NCI-H446 treated with DMSO at 0.1 percent for 48 hours (cell line): ENCODE measurements around the gene ATP8A1.
A peak's percentile ranks its signal among the peaks of the same experiment; 100 is the strongest.
"Not testable (repeated sequence)": the region's sequence is repeated elsewhere in the genome, so short reads cannot be mapped to it uniquely, and the experiment has no call there.

Experiments used
- DNase-seq: peaks from one replicate; lab custom pipeline; 2025; lab: John Stamatoyannopoulos, UW

ATP8A1 gene

DNA sequence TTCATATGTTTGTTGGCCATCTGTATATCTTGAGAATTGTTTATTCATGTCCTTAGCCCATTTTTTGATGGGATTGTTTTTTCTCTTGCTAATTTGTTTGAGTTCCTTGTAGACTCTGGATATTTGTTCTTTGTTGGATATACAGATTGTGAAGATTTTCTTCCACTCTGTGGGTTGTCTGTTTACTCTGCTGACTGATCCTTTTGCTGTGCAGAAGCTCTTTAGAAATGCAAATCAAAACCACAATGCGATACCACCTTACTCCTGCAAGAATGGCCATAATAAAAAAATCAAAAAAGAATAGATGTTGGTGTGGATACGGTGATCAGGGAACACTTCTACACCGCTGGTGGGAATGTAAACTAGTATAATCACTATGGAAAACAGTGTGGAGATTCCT is 189.1 kb downstream of the ATP8A1 start:
- DNase-seq = not testable (repeated sequence)

DNA sequence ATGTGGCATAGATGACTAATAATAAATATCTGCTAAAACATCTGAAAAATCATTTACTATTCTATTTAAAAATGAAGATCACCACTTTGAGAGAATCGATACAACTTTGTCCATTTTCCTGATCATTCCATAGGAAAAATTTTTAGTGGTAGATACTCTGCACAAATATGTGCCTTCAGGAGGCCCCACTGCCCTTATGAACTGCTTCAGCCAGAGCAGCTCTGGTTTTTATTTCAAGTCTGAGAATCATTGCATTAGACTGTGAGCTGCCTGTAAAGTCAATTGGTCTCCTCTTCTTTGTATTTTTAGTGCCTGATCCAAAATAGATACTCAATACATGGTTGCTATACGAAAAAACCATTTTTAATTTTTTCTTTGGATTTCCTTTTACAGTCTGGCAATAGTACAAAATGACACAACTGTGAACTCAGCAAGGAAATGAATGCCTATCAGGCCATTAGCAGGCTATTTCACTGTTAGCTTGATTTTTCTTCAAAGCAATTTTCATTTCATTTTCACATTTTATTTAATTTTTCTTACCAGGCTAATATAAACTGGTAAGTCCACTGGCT is 190.5 kb downstream of the ATP8A1 start:
- no peak for DNase-seq

DNA sequence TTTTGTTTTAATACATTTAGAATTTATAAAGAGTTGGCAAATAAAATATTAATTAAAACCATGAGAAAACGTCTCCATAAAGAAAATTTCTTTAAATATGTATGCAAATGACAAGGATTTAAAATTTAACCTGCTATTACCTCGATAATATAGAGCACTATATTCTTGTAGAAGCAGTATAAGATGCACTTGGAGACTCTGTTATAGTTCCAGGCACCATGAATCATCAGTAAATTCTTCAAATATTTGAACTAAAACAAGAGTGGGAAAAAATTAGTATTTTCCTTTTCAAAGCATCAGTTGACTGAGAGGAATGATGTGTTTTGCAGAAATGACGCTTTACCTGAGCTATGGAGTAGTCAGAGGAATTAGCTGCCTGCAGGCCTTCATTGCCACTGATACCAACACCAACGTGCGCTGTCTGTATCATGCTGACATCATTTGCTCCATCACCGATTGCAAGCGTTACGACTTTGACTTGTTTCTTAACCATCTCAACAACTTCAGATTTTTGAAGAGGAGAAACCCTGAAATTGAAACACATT is 192.3 kb downstream of the ATP8A1 start:
- no peak for DNase-seq

DNA sequence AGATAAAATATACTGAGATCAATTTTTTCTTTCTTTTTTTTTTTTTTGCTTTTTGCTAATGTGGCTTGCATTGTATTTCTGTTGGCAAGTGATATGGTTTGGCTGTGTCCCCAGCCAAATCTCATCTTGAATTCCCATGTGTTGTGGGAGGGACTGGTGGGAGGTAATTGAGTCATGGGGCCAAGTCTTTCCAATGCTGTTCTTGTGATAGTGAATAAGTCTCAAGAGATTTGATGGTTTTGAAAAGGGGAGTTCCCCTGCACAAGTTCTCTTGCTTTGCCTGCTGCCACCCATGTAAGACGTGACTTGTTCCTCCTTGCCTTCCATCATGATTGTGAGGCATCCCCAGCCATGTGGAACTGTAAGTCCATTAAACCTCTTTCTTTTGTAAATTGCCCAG is 195.7 kb downstream of the ATP8A1 start:
- peak; percentile 1 for DNase-seq

DNA sequence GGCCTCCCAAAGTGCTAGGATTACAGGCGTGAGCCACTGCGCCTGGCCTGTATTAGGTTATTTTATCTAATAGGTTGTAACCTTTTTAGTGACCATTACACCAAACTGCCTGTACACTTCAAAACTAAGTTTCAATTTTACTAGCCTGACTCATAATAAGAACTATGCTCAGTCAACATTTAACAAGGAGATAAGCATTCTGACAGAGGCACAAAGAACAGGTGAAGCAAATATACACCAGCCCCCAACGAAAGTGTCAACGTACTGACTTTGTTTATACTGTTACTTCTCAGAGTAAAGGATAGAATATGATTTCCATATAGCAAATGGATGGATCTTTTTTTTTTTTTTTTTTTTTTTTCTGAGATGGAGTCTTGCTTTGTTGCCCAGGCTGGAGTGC is 196.9 kb downstream of the ATP8A1 start:
- no peak for DNase-seq

DNA sequence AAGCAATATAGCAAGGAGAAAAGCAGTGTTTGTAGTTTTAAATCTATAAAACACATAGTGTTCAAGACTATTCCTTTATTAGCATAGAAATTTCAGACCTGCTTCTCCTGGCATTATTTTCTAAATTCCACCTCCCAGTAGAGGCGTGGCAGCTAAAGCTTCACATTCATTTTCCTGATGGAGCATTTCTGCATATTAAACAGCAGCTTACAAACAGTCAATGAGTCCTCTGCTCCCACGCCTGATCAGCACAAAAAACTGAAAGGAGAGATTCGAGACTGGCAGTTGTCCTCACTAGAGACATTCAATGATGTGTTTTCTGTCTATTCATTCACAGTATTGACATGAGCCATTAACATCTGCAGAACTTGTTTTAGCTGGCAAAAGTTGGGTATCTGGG is 198.2 kb downstream of the ATP8A1 start:
- DNase-seq = no peak

DNA sequence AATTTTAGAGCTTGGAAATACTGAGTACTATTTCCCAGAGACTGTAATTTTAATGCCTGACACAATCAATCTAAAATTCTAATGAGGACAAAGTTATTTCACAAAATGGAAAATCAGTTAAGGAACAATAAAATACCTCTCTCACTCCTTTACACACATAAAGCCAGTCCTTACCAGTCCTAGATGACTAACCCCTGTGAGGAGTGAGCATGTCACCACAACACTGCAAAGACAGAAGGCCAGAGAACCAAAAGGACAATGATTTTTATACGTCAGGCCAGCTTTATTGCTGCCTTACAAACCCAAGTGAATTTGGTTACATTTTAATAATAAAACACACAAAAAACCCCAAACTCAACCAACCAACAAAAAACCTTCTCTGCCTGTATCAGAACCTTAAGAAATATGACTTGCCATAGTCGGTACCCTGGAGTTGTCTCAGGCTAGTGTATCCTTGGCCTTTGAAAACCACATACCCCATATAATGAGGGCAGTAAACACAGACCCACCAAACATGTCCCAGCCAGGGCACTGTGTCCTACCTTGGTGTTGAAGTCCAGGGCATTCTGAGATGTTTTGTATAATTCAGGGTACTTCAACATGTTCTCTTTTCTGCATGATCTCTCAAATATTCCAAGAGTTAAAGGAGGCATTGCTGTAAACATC is 202.0 kb downstream of the ATP8A1 start:
- DNase-seq = no peak

DNA sequence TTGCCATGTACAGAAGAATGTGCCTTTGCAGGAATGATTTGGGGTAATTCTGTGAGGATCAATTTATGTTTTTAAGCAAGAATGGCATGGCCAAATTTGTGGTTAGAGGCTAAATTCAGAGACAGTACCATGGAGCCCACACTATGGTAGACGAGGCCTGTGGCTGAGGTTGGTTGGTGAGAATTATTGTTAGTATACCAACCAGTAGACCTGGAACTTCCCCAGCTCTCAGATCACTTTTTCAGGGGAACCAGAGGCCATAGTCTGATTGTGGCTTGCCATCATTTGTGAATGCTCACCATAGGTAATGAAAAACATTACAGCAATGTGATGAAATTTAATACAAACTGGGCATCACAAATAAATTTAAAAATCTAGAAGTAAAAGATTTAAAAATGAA is 203.3 kb downstream of the ATP8A1 start:
- DNase-seq = no peak

DNA sequence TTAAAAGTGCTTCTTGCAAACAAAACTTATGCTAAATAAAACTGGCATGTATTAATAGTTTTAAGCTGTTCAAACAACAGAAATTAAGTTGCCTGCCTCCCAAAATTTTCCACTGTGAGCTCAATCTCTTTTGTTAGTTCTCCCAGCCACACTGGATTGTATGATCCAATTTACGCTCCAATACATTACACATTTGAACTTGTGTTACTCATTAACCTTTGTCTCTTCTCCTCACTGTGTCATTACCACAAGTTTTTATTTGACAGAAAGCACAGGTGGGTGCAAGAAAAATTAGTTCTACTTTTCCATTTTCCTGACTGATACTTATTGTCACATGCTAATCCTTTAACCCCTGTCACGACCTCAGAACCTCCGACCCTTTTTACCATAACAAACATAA is 204.1 kb downstream of the ATP8A1 start:
- DNase-seq = no peak

DNA sequence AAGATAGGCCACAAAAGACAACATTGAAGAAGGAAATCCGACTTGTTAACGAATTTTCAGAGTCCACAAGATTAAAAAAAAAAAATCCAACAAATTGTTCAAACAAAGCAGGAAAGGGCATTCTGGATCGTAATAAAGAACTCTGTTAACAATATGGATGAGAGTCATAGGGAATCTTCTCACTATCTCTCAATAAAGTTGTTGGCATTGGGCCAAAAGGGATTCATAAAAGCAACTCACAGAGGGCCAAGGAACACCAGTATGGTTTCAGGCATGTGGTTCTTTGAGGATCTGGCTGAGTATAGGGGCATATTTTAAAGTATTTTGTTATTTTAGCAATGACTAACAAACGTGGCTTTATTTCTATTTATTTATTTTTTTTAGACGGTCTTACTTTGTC is 210.1 kb downstream of the ATP8A1 start:
- DNase-seq = no peak

DNA sequence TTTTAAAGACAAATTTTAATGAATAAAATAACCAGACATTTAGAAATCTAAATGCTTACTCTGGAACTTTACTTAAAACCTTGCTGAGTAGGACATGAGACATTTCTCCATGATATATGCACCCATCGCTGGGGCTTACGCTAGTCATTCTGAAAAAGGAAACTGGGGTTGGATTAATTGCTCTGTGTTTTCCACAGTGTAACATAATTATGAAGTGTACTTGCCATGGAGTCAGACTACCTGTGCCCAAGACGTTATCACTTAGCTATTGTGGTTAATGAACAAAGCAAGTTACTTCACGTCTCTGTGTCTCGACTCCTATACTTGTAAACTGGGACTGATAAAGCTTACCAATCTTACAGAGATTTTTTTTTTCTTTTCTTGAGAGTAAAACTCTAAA is 211.9 kb downstream of the ATP8A1 start:
- DNase-seq = no peak

DNA sequence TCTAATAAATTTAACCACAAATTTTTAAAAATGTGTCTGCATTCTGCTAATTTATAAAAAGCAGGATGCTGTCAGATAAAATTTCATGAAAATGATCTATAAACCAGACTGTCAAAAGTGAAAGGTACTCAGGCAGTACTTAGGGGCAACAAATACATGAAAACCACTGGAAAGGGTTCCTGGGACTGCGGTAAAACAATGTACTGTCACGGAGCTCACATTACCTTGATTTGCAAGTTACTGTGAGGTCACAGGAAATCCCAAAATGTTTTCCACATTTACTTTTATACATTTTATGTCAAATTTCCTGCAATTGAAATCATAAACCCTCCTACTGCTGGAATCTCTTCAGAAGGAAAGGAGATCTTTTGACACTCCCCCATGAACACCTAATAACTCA is 214.3 kb downstream of the ATP8A1 start:
- DNase-seq = no peak

DNA sequence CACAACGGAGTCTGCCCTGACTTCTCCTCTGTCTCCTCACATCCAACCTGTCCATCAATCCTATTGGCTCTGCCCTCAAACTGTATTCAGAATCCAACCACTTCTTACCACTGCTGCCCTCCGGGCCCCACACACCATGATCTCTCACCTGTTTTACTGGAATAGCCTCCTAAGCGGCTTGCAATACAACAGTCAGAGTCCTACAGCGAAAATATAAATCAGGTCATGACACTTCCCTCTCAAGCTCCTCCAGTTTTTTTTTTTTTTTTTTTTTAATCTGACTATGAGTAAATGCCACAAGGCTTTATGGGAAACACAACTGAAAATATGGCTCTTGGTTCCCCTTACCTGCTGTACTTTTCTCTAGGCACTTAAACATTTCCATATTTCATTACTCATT is 216.8 kb downstream of the ATP8A1 start:
- DNase-seq = no peak

DNA sequence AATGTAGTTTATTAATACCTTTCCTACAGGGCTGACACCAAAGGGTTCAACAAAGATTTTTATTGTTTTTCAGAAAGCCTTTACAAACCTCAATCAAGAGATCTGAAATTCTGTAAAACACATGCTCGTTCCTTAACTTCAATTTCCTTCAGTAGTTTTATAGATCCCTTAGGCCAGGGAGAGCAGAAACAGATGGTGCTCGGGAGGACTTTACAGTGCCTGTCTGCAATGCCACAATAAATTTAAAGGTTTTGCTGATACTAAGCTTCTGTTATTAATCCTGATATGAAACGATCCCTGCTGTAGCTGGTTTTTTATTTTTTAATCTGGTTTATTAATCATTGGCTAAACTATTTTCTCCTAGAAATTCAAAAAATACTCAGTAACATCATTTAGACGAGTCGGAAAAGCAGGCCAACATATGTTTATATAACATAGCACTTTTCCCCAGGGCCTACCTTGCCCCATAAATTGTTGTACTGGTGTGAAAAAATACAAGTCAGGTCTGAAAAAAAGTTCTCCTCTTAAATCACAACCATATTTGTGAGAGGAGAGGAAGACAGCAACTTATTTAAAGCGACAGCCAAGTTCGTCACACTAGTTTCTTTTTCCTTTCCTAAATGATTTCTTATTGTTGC is 219.9 kb downstream of the ATP8A1 start:
- no peak for DNase-seq

DNA sequence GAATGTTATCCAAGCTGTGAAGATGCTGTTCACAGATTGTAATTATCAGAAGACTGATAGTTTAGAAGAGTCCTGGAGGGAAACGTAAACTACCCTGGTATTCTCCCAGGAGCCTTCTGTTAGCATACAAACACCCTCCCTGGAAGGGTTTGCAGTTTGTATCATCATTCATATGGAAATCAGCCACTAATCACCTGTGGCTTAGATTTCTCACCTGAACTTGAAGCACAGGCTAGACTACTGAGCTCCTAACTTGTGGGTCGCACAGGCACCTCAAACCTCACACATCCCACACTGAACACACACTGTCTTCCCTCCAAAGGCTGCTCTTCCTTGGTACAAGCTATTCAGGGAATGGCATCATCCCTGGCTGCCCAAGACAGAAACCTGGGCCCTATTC is 228.9 kb downstream of the ATP8A1 start:
- no peak for DNase-seq

DNA sequence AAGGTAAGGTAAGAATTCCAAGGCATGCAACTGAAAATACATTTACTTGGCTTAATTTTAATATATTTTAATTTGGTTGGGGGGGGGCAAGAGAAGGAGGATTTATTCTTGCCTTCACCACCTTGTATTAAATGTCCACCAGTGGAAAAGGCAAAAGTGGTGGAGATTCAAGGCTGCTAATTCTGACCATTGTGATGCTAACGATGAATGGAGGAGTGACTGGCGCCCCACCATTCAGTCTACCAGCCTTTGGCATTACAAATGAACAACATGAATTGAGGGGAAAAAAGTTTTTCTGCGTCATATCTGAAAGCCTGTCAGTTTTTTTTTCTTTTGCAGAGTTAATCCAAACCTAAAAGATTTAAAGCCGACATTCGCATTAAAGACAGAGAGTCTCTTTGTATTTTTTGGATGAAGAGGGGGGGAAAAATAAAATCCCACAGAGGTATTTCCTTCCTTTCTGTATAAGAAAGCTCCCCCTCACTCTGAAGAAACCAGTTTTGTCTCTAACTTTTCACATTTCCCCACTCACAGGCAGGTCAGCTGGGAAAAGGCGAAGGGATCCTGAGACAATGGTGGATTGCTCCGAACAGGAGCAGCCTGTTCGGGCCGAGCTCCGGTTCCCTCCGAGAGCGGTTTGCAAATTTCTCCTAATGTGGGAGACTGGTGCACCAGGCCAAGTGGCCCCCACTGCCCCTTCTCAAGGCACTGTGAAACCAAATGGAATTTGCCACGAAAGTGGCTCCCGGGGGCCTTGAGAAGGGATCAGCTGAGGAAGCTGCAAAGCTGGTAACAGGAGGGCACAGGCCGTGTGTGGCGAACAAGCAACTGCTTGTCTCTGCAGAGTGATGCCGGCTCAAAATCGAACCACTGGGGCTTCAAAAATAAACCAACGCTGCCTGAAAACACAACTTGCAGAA is 231.5 kb downstream of the ATP8A1 start:
- no peak for DNase-seq

DNA sequence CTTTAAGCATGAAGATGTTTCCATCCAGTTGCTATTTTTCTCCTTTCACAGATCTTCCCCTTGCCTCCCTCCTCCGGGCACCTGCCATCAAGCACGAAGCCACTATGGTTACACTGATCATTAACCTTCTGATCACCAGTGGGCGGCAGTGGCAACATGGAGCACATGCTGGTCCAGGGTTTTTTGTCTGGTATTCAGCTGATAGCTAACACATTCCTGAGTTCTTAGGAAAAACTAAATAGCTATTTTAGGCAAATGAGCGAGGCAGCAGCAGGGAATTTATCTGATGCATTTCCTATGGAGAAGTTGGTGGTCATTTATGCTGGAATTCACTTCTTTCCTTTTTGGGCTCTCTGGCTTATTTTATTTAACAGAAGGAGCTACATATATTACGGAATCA is 236.8 kb downstream of the ATP8A1 start:
- no peak for DNase-seq

DNA sequence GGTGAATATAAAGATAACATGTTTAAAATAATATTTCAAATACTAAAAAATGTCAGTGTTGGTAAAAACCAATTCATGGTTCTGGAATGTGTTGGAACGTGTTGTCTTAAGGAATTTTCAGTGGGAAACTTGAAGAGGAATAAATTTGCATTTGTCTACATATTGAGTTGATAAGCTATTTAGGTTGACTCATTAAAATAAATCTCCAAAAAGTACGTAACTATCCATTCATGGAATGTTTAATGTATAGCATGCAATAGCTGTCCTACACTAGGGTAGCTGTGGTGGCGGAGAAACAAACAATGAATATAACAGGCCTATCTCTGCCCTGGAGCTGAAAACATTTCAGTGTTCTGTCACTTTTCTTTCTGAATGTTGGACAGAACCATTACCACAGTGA is 239.4 kb downstream of the ATP8A1 start:
- no peak for DNase-seq

DNA sequence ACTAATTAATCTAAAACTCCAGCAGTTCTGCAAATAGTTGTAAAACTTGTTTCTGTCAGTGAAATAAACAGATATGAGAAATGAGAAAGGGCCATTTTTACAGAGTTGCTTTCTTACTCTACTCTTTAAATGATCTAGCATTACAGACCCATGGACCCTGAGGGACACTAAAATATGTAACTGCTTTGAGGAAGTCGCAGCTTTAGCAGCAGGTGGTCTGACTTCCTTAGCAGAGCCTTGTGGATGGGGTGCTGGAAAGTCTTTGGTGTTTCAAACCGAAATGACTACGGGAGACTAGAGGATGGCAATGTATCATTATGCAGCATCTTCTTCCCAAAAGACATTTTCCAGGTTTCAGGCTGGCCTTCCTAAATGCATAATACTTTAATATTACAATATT is 240.9 kb downstream of the ATP8A1 start:
- DNase-seq = no peak

DNA sequence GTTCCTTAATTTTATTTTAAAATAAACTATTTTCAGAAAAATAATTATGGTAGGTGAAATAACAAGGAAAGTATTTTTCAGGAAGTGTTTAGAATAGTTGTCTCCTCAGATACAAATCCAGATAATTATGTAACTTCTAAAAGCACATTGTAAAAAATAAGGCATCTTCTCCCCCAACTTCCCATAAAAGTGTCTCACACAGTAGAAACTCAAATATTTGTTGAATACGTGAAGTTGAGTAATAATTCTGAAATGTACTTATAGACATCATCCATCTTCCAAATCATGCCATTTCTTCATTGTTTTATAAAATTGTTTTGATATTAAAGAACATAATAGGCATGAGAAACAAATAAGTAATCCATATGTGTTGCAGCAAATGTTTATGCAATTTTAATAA is 241.6 kb downstream of the ATP8A1 start:
- no peak for DNase-seq

DNA sequence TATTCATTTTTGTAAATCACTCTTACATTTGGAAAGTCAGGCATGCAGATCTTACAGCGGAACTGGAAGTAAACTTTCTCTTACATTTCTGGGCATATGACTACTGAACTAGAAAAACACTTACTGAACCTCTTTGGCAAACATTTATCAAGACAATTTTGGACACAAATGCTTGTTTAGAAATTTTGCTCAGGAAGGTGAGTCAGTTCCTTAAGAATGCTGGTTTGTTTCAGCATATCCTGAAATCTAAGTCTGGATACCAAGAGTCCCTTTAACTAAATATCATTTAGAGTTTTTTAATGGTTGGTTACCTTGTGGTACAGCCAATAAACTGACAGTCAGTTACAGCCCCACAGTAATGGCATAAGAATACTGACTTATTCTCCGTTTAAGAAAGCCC is 244.7 kb downstream of the ATP8A1 start:
- no peak for DNase-seq

DNA sequence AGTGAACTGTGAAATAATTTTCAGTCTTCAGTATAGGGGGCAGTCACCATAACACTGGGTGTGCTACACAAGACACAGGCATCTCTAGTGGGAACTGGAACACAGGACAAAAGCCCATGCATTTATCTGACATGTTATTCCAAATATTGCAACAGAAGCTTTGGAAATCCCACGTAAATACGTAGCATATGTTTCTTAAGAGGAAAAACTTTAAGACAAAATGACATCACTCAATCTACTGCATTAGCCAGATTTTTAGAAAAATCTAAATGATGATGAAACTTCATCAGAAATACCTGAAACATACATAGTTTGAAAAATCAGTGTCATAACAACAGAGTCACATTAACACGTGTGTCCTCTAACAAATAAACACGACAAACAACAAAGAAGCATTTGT is 245.1 kb downstream of the ATP8A1 start:
- no peak for DNase-seq

DNA sequence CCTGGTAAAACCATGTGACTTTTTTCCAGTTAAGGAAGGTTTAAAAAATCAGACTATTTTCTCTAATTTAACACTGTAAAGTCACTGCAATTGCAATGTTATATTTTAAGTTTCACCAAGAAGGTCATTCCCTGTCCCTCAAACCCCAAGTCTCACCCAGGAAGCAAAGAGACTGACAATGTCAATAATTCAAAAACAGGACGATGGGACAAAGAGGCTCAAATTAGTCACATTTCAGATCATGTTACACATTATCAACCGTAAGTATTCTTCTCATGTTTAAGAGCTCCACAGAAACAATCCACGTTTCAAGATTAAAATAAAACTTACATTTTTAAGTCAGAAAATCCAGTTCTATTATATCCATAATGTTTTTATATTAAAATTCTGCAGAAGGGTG is 246.5 kb downstream of the ATP8A1 start:
- no peak for DNase-seq
